Natural killer cell (primary cell): ENCODE data around the gene MRPS25. TPM values are rescaled to one million over a fixed set of nuclear protein-coding genes. Genes with fewer than 3 reads are reported as not detected.
A peak's percentile ranks its signal among the peaks of the same experiment; 100 is the strongest.

Experiments
- ATAC-seq, 3 donors: fragments of 150-1000 bp in 2 of 3; fragments of 200-7000 bp in 1 of 3; cut with Tn5 transposase; 1 replicate in 1 of 3; 2 replicates in 2 of 3; pipeline ENCODE4 v1.10.0; 2021; ENCODE audit warnings: mild to moderate bottlenecking in 2 of 3, moderate library complexity in 2 of 3
- DNase-seq, 2 donors: peaks; one replicate each; pipeline versions ENCODE4 v3.0.0 to v3.0.0-alpha.2; 2013 to 2021; ENCODE audit warnings: mixed read lengths in 1 of 2
- H3K27ac ChIP-seq: one replicate; pipeline ENCODE4 v1.5.1; 2013; ENCODE audit warnings: mild to moderate bottlenecking, low read length
- H3K27me3 ChIP-seq: one replicate; pipeline ENCODE4 v1.6.1; 2013; ENCODE audit warnings: low read length; ENCODE audit not compliant: control insufficient read depth, insufficient read depth
- H3K36me3 ChIP-seq: one replicate; pipeline ENCODE4 v1.6.1; 2013; ENCODE audit warnings: low read length; ENCODE audit not compliant: control insufficient read depth, insufficient read depth
- H3K4me1 ChIP-seq: one replicate; pipeline ENCODE4 v1.6.1; 2013; ENCODE audit warnings: low read length; ENCODE audit not compliant: control insufficient read depth, insufficient read depth
- H3K4me3 ChIP-seq: one replicate; pipeline ENCODE4 v1.5.1; 2013; ENCODE audit warnings: low read length
- H3K9me3 ChIP-seq: one replicate; pipeline ENCODE4 v1.6.1; 2013; ENCODE audit warnings: low read length; ENCODE audit not compliant: control insufficient read depth, insufficient read depth
- H3K27ac Mint-ChIP-seq, 2 donors: one replicate each; pipeline ENCODE4 v1.8.0; 2022; ENCODE audit warnings: mild to moderate bottlenecking in 2 of 2, mixed read lengths in 2 of 2, moderate library complexity in 1 of 2
- H3K27me3 Mint-ChIP-seq, 2 donors: one replicate each; pipeline ENCODE4 v1.8.0; 2022; ENCODE audit warnings: low read depth in 2 of 2, mixed read lengths in 2 of 2
- H3K36me3 Mint-ChIP-seq: one replicate; pipeline ENCODE4 v1.8.0; 2022; ENCODE audit warnings: mixed read lengths
- H3K4me1 Mint-ChIP-seq, 2 donors: one replicate each; pipeline ENCODE4 v1.8.0; 2022; ENCODE audit warnings: mixed read lengths in 2 of 2
- H3K4me3 Mint-ChIP-seq: one replicate; pipeline ENCODE4 v1.8.0; 2022; ENCODE audit warnings: mild to moderate bottlenecking, moderate library complexity, mixed read lengths
- H3K9me3 Mint-ChIP-seq, 2 donors: one replicate each; pipeline ENCODE4 v1.8.0; 2022; ENCODE audit warnings: mixed read lengths in 2 of 2
- CTCF ChIP-seq: fragments of 200-600 bp; IDR thresholded peaks from one replicate; pipeline ENCODE4 v1.8.0; 2022; ENCODE audit warnings: antibody characterized with exemption
- WGBS: methylation state at CpG from one replicate; pipeline ENCODE4 v1.1.7; 2013; ENCODE audit warnings: missing lambda C conversion rate; ENCODE audit not compliant: insufficient coverage; 5-methylcytosine and 5-hydroxymethylcytosine counted together
- intact Hi-C: fragments of 100-400 bp; cut with micrococcal nuclease; formaldehyde crosslinking; loops from one replicate; pipeline ENCODE4 v1.14.2; 2022
- total RNA-seq, 4 donors: library from RNA; stranded (reverse); fragments of 120-200 nt in 1 of 4; gene quantifications; one replicate each; pipeline versions ENCODE4 v1.2.3 to v1.2.4, GENCODE V29; 2013 to 2022

The MRPS25 gene
- total RNA-seq, 3 donors from 2014 or later (not counting 1 experiment from before 2014, with no cell fraction given), result 32.3 to 41.4 (median 41.4) TPM

- intact Hi-C loops, result no loop called here
- H3K4me1 ChIP-seq, result peaks cover 5% of the 10 kb centered on the region
- Mint-ChIP-seq H3K27ac (no peak overlapping the region), H3K36me3 (no peaks in the 10 kb centered on the region), H3K4me3 (no peak overlapping the region), H3K27me3 (peaks cover 11 to 21% of the 10 kb centered on the region in 2 donors), H3K9me3 (no peaks in the 10 kb centered on the region), H3K4me1 (peaks cover 11 to 16% of the 10 kb centered on the region in 2 donors)
- WGBS, result 62% methylated on average over 1 of the region's 3 CpGs
- ATAC-seq, result no peak
- no peak overlapping the region for H3K27ac ChIP-seq
- no peak for TF ChIP-seq CTCF
- H3K27me3 ChIP-seq, result no peaks in the 10 kb centered on the region
- H3K36me3 ChIP-seq, result no peaks in the 10 kb centered on the region
- no peaks in the 10 kb centered on the region for H3K9me3 ChIP-seq
- H3K4me3 ChIP-seq, result no peak overlapping the region
- DNase-seq, result no peak
Observed at GRCh38 chr3:15112011-15112410, 46.9 kb upstream of the MRPS25 start.

DNA sequence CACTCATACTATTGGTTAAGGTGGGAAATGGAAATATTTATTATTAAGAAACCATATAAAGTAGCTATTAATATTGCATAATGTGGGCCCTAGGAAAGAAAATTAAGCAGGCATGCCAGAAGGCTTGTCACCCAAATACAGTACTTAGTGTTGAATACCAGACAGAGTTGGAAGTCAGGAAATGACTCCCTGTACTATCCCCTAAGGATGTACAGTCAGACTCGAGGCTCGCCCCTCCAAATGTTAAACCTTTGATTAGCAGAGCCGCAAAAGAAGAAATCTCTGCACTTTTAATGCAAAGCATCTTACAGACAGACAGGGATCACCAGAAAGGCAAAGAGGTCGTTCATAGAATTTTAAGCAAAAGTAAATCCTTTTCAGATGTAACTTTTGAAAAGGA, 45.1 kb upstream of the MRPS25 start:
- H3K27ac ChIP-seq, result no peak overlapping the region
- Mint-ChIP-seq H3K9me3 (no peaks in the 10 kb centered on the region), H3K27ac (no peak overlapping the region), H3K27me3 (peaks cover 11 to 27% of the 10 kb centered on the region in 2 donors), H3K36me3 (no peaks in the 10 kb centered on the region), H3K4me3 (no peak overlapping the region), H3K4me1 (peaks cover 11 to 16% of the 10 kb centered on the region in 2 donors)
- intact Hi-C loops, result no loop called here
- no peak for DNase-seq
- no peak for ATAC-seq
- WGBS, result 90% methylated on average over 4 of the region's 4 CpGs
- no peaks in the 10 kb centered on the region for H3K36me3 ChIP-seq
- peaks cover 5% of the 10 kb centered on the region for H3K4me1 ChIP-seq
- H3K27me3 ChIP-seq, result no peaks in the 10 kb centered on the region
- H3K4me3 ChIP-seq, result no peak overlapping the region
- no peak for TF ChIP-seq CTCF
- H3K9me3 ChIP-seq, result no peaks in the 10 kb centered on the region

- peaks cover 11 to 27% of the 10 kb centered on the region in 2 donors for H3K27me3 Mint-ChIP-seq
- H3K36me3 Mint-ChIP-seq, result no peaks in the 10 kb centered on the region
- Histone ChIP-seq H3K4me1 (peaks cover 5% of the 10 kb centered on the region), H3K4me3 (no peak overlapping the region), H3K27ac (no peak overlapping the region), H3K27me3 (no peaks in the 10 kb centered on the region), H3K9me3 (no peaks in the 10 kb centered on the region), H3K36me3 (no peaks in the 10 kb centered on the region)
- 86% methylated on average over 4 of the region's 4 CpGs for WGBS
- no peak overlapping the region for H3K27ac Mint-ChIP-seq
- H3K4me3 Mint-ChIP-seq, result no peak overlapping the region
- ATAC-seq, result no peak
- intact Hi-C loops, result loop anchor here (5.0 kb wide), 1 partner anchor 298 kb away; no protein-coding TSS in a partner anchor
- no peak for TF ChIP-seq CTCF
- no peak for DNase-seq
- H3K4me1 Mint-ChIP-seq, result peaks cover 11 to 16% of the 10 kb centered on the region in 2 donors
- H3K9me3 Mint-ChIP-seq, result no peaks in the 10 kb centered on the region
Observed at GRCh38 chr3:15108869-15109268, 43.8 kb upstream of the MRPS25 start.

- Histone ChIP-seq H3K27ac (no peak overlapping the region), H3K36me3 (no peaks in the 10 kb centered on the region), H3K4me3 (no peak overlapping the region), H3K4me1 (peaks cover 5% of the 10 kb centered on the region), H3K9me3 (no peaks in the 10 kb centered on the region), H3K27me3 (no peaks in the 10 kb centered on the region)
- H3K36me3 Mint-ChIP-seq, result no peaks in the 10 kb centered on the region
- 25% methylated on average over 11 of the region's 11 CpGs for WGBS
- intact Hi-C loops, result loop anchor here (5.0 kb wide), 1 partner anchor 299 kb away; no protein-coding TSS in a partner anchor
- ATAC-seq (peak; percentile 94 to 99 (median 99)), DNase-seq (peak; percentile 72 to 89)
- peaks cover 11 to 16% of the 10 kb centered on the region in 2 donors for H3K4me1 Mint-ChIP-seq
- no peak overlapping the region for H3K4me3 Mint-ChIP-seq
- H3K9me3 Mint-ChIP-seq, result no peaks in the 10 kb centered on the region
- H3K27me3 Mint-ChIP-seq, result peaks cover 11 to 27% of the 10 kb centered on the region in 2 donors
- TF ChIP-seq CTCF, result peak; percentile 89
- no peak overlapping the region for H3K27ac Mint-ChIP-seq
Observed at GRCh38 chr3:15108082-15108545, 43.0 kb upstream of the MRPS25 start.
